GM21576 (cell line): ENCODE results near the gene B3GAT3.
"Not testable (repeated sequence)": the region's sequence is repeated elsewhere in the genome, so short reads cannot be mapped to it uniquely, and the experiment has no call there.

Source experiments
- ATAC-seq: cut with Tn5 transposase; IDR thresholded peaks from one replicate; pipeline ENCODE4 v1.9.1; 2021; ENCODE audit warnings: mild to moderate bottlenecking, moderate library complexity; ENCODE audit not compliant: unreplicated experiment

Gene B3GAT3

GRCh38 chr11:62621567-62622470 is at the start of gene B3GAT3:
B3GAT3 (minus strand) TSS chr11:62621986; CDS start chr11:62621947, 39 bp downstream.
- ATAC-seq = peak; percentile 93

- ATAC-seq = no peak
These were observed 49.4 kb upstream of the B3GAT3 start for GRCh38 chr11:62671236-62671607.

GRCh38 chr11:62669420-62670161 is 47.8 kb upstream of the B3GAT3 start:
- ATAC-seq = no peak

- no peak for ATAC-seq
These were observed 45.7 kb upstream of the B3GAT3 start for GRCh38 chr11:62667460-62667859.

- no peak for ATAC-seq
These were observed 44.6 kb upstream of the B3GAT3 start for GRCh38 chr11:62666259-62666926.

GRCh38 chr11:62665599-62666258 is 43.9 kb upstream of the B3GAT3 start:
- peak; percentile 28 for ATAC-seq

GRCh38 chr11:62665075-62665598 is 43.4 kb upstream of the B3GAT3 start, which contains the start of the genes C11orf98 and CSKMT:
C11orf98 (minus strand) TSS chr11:62665210; CDS start chr11:62665169, 41 bp downstream.
CSKMT (plus strand) TSS chr11:62665312; CDS start chr11:62665880, 568 bp downstream.
- ATAC-seq = peak; percentile 60

- ATAC-seq = peak; percentile 30
These were observed 42.8 kb upstream of the B3GAT3 start for GRCh38 chr11:62664405-62665074.

- ATAC-seq = no peak
These were observed 35.1 kb upstream of the B3GAT3 start for GRCh38 chr11:62656796-62657429.

GRCh38 chr11:62654297-62654696 is 32.5 kb upstream of the B3GAT3 start:
- no peak for ATAC-seq

GRCh38 chr11:62652161-62653006 is 30.6 kb upstream of the B3GAT3 start:
- no peak for ATAC-seq

- not testable (repeated sequence) for ATAC-seq
These were observed 28.5 kb upstream of the B3GAT3 start for GRCh38 chr11:62650283-62650682.

GRCh38 chr11:62649486-62649885 is 27.7 kb upstream of the B3GAT3 start:
- no peak for ATAC-seq

GRCh38 chr11:62648967-62649364 is 27.2 kb upstream of the B3GAT3 start:
- ATAC-seq = no peak

- ATAC-seq = no peak
These were observed 26.6 kb upstream of the B3GAT3 start for GRCh38 chr11:62648185-62648966.

- no peak for ATAC-seq
These were observed 25.8 kb upstream of the B3GAT3 start for GRCh38 chr11:62647609-62648005.

GRCh38 chr11:62646825-62647608 is 25.2 kb upstream of the B3GAT3 start:
- ATAC-seq = no peak
